ENCODE measurements around the gene LENG1.

LENG1 gene

DNA sequence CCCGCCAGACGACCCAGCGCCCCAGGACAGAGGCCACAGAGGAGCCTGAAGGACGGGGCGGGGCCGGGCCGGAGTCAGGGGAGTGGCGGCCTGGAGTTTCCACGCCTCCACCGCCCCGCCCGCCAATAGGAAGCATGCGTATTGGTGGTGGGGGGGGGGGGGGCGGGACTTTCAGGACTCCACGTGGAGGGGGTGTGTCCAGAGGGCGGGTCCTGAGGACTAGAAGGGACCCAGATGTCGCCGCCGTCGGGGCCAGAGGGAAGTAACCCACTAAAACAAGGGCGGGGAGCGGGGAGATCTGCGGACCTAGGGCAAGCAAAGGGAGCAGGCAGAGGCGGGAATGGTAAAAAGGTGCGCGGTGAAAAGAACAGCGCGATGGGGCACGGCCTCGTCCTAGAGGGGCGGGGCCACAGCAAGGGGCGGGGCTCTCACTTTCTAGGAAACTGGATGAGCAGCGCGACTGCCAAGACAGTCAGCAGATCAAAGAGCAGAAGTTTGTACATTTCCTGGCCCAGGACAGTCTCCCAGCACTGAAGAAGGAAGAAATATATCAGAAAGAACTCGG lies 2.8 kb upstream of the LENG1 start:
- DNase-seq = peak; percentile 95

DNA sequence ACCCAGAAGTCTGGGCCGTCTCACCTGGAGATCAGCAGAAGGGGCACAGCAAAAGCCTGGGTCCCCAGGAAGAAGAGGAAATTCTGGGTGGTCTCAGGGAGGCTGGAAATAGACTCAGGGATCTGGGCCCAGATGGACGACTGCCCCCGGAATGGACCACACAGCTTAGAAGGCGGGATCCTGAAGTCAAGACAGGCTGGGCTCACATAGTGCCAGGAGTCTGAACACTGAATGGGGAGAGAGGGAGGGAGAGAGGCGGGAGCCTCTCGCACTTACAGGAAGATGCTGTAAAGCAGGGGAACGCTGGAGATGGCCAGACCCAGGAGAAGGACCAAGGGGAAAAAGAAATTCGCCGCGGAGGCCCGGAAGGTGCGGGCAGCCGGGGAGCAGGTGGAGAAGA lies 1.3 kb upstream of the LENG1 start:
- no peak for DNase-seq

DNA sequence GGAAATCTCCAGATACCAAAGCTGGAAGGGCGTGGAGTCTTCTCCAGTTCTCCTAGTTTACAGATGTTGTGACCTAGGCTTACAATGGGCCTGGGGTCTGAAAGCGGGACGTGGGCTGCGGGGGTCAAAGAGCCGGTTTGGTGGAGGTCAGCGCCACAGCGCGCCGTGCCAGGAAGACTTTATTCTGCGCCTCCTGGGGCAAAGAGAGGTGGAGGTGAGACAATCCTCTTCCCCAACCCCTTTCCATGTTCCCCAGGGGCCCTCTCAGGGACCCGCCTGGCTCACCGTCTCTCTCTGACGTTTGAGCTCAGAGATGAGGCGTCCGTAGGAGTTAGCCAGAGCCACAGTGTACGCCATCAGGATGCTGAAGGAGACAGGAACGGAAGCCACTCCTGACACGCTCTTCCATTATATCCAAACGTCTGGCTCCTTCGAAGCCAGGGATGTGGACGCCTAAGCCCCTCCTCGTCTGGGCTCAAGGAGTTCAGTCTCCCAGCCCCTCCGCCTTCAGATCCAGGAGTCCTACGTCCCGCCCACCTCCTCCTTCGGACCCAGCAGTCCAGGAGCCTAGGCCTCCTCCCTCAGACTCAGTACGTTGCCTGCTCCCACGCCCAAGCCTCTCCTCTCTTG lies 776 bp upstream of the LENG1 start:
- peak; percentile 32 for DNase-seq

DNA sequence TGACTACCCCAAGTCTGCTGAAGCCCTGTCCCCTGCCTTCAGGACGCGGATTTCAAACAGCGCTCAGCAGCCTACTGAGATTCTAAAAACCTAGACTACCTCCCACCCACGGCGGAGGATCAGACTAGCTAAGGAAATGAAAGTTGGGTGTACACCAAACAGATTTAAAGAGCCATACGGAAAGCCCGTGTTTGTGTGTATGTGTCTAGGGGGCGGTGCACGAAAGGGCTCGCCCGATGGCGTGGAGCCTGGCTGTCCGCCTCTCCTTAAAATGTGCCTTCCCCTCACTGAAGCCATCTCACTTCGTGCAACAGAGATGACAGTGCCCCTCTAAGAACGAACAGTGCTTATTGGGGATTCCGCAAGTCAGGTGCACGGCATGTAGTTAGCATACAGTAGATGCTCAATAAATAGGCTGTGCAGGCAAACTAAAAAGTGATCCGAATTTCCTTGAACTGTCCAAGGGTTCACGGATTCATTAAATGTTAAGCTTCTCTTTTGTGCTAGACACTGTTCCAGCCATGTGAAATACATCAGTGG lies 639 bp downstream of the LENG1 start:
- DNase-seq = peak; percentile 57

DNA sequence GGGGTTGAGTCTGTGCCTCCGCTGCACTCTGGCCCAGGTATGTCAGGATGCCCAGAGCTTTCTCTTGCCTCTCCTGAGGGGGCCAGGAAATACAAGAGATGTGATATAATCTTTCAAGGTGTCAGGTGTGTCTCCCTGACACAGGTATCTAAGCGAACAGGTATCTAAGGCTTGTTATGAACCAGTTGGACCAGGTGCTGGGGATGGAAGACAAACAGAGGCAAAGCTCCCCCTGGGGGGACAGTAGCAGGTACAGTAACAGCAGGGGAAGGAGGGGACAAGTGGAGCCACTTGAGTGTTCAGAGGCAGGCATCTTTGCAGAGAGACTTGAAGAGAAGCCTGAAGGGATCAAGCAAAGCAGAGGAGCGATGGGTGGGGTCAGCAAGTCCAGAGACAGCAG lies 2.6 kb downstream of the LENG1 start:
- no peak for DNase-seq

DNA sequence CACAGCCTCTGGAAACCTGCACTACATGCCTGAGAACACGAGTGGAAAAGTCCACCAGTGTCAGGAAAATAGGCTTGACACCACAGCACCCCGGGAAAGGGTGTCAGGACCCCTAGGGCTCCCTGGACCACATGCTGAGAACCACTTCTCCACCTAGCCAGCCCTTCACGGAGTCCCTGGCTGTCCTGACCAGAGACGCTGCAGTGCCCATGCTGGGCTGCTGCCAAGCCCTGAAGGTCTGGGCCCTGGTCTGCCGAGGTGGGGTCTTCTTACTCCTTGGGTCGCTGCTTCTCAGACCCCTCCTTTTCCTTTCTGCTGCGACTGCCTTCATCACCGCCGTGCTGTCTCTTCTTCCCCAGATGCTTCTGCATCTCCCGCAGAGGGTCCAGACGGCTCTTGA lies 3.0 kb downstream of the LENG1 start:
- no peak for DNase-seq

DNA sequence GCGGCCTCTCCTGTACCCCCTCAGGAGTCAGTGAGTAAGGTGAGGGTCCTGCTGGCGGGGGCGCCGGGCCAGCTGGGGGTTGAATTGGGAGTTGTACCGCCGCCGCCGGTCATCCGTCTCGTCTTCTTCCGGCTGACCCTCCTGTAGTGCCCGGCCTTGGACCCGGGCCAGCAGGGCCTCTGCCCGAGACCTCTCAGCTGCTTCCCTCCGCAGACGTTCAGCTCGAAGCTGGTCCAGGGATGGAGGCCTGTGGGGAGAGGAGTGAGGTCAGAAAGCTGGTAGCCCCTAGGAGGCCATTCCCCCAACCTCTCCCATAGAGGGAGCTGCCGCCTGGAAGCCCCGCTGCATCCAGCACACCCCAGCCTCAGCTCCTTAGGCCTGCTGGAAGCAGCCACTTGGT lies 3.8 kb downstream of the LENG1 start:
- DNase-seq = no peak

DNA sequence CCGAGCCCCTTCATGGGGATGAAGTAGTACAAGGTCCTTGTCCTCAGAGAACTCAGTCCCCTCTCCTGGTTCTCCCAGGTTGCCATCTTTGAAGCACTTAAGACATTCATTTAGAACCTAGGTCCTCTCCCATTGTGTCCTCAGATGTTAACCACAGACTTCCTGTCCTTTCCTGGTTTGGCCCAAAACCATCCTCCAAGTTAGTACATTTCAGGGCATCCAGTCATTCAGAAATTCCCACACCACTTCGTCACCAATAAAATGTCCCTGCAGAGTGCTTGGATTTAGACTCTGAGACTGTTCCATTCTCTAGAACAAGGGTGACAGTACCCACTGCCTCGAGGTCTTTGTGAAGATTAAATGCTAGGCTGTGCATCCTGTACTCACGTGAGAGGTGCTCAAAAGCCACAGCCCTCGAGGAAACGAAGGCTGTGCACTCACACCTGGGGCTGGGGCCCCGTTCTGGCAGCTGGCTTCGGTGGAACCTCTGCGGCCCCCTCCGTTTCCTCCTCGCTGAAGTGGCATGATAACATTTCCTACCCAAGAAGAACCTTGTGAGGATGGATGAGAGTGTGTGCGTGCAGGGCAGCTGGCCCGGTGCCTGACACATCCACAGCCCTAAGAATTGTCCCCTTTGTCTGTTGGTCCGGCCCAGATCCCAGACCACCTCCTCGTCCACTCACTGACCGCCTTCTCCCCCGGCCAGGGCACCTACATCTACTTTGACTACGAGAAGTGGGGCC lies 4.7 kb downstream of the LENG1 start:
- no peak for DNase-seq

DNA sequence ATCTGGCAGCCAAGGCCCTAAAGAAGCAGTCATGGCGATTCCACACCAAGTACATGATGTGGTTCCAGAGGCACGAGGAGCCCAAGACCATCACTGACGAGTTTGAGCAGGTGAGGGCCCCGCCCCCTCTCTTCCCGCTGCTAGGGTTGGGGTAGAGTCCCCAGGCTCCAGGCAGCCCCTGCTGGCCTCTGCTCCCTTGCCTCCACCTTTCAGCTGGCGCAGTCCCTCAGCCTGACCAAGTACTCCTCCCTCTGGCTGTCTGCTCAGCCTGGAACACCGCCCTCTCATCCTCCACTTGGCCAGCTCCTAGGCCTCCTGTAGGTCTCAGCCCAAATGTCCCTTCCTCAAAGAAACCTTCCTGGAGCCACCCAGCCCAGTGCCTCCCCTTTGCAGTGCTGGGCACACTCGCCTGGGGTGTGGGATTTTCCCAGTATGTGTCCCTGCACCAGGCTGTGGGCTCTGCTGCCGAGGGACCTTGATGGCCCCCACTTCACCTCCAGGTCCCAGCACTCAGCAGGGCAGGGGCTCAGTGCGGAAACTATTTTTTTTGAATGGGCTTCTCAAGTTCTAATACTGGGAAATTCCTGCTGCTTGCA lies 5.7 kb downstream of the LENG1 start:
- no peak for DNase-seq

DNA sequence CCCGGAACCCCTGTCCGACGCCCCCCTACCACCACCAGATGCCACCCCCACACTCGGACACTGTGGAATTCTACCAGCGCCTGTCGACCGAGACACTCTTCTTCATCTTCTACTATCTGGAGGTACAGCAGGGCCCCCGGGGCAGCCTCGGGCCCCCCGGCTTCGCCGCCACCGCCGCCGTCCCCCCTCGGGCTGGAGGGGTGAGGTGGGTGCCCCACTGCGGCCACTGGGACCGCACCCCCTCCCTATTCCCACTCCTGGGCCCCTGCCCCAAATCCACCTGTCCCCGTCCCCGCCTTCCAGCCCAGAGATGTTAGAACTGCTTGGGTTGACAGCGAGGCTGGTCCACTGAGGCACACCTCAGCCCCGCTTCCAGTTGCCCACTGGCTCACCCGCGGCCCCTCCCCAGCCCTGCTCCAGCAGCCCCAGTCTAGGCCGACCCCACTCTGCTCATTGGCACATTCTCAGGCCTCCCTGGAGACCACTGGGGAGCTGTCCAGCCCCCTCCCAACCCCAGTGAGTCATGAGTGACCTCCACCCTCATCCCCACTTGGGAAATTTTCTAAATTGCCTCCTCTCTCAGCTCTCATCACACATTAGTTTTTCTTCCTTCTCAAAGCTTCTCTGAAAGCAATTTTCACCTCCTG lies 6.5 kb downstream of the LENG1 start:
- no peak for DNase-seq

DNA sequence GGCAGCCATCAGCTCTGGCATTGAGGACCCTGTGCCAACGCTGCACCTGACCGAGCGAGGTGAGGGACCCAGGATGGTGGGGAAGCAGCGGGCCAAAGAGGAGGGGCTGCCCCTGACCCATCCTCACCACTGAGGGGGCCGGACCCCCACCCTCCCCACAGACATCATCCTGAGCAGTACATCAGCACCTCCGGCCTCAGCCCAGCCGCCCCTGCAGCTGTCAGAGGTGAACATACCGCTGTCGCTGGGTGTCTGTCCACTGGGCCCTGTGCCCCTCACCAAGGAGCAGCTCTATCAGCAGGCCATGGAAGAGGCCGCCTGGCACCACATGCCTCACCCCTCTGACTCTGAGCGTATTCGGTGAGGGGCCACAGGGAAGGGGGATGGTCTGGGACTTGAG lies 7.3 kb downstream of the LENG1 start:
- no peak for DNase-seq

DNA sequence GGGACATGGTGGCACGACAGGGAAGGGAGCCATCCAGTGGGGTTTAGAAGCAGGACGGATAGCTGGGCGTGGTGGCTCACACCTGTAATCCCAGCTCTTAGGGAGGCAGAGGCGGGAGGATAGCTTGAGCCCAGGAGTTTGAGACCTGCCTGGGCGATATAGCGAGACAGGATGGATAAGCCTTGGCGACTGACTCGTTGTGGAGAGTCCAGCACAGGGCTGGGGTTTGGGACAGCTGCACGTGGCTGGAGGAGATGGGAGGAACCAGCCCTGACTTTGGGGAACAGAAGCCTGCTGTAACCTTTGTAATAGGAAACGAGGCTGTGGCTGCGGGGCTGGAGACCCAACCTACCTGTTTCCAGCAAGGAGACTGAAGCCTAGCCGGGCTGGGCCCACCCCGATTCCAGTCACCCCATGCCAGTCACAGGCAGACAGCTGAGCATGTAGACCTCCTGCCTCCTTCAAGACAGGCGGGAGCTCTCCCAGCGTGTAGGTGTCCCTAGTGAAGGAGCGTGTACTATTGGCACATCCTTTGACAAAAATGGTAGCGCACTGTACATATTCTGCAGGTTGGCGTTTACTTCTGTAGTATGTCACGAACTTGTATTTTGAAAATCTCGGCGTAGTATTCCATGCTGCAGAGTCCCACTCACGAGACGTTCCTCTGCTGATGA lies 8.0 kb downstream of the LENG1 start:
- DNase-seq = no peak

DNA sequence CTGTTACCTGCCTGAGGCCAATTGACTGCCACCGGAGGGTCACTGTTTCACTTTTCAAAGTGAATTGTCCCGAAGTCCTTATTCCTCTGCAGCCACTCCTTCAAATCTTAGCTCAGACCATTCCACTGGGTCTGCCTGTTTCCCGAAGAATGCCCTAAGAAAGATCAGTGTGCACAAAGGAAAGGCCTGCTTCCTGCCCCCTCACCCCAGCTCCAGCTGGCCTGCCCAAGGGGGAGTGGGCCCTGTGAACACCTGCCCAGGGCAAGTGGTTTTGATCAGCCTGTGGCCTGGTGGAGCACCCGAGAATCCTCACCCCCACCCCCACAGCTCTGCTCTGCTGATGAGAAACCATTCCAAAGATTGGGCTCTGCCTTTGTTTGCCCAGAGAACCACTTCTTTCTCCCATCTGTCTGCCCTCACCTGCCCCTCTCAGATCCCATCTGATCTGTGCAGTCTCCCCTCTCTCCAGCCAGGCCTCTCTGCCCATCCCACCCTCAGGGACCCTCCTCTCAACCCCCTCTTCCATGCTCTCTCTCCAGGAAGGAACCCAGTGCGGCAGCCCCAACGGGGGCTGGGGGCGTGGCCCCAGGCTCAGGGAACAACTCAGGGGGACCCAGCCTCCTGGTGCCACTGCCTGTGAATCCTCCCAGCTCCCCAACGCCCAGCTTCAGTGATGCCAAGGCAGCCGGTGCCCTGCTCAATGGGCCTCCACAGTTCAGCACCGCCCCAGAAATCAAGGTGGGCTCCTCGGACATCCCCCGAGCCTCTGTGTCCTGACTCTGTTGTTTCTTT lies 10.3 kb downstream of the LENG1 start:
- DNase-seq = no peak

DNA sequence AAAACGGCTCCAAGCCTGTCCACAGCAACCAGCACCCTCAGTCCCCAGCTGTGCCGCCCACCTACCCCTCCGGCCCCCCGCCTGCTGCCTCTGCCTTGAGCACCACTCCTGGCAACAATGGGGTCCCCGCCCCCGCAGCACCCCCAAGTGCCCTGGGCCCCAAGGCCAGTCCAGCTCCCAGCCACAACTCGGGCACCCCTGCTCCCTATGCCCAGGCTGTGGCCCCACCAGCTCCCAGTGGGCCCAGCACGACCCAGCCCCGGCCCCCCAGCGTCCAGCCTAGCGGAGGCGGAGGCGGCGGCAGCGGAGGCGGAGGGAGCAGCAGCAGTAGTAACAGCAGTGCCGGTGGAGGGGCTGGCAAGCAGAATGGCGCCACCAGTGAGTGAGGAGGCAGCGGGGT lies 11.4 kb downstream of the LENG1 start:
- DNase-seq = no peak

DNA sequence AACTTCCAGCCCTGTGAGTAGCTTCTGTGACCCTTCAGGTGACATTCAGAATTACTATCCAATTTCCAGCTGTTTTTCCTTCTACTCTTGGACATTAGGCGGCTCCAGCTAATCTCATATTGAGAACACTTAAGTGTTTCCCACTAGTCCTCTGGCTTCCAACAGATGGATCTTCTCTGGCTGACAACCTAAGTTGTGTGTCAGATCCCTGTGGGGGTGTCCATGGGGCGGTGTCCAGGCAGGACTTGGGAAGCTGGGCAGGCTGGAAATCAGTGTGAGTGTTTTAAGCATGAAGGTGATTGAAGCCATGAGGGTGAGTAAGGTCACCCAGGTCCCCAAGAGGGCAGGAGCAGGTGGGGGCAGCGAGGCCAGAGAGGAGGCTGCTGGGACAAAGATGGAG lies 11.8 kb downstream of the LENG1 start:
- DNase-seq = no peak

DNA sequence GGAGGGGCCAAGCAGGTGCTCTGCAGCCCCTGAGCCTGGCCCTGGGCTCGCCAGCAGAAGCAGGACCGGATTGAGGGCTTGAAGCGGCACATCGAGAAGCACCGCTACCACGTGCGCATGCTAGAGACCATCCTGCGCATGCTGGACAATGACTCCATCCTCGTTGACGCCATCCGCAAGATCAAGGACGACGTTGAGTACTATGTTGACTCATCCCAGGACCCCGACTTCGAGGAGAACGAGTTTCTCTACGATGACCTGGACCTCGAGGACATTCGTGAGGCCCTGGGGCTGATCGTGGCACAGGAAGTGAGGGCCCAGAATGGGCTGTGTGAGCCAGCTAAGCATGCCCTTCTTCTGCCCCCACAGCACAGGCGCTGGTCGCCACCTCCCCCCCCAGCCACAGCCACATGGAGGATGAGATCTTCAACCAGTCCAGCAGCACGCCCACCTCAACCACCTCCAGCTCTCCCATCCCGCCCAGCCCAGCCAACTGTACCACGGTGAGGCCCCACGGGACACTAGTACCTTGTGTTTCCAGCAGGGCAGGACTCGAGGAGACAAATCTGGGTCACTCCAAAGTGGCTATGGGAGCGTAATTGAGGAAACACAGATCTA lies 13.9 kb downstream of the LENG1 start:
- DNase-seq = no peak

DNA sequence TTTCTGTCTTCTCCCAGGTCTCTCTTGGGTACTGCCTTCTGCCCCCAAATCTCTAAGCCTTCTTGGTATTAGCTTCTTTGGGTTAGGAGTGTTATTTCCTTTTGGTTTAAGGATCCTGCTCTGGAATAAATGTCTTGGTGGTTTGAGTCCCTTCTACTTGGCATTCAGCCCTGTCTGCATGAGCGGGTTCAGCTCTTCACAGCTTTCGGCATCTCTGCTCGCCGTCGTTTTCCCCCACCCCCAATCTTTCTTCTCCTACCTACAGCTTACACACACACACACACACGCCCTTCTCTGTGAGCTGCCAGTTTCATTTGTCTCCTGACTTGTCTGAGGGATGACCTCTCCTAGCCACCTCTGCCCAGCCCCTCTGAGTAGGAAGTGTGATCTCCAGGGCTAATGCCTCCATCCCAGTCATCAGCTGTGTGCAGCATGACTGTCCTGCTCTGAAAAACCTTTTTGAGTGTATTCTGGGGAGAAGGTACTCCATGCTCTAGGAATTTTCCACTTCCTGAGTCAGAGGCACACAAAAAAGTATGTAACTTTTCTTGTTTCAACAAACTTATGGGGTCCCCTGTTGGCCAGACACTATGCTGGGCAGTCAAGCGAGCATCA lies 17.2 kb downstream of the LENG1 start:
- DNase-seq = no peak

DNA sequence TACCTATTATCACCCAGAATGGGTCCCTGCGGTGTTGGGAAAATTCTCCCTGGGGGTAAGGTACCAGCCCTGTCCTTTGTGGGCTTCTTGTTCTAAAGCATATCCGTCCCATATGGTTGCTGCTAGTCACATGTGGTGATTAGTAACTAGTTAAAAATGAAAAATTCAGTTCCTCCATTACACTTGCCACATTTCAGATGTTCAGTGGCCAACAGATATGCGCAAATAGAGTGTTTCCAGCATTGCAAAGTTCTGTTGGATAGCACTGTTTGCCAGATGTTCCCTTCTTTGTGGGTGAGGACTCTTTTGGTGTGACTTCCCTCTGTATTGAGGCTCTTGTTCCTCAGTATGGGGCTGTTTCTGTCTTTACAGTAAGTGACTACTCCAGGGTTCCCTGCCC lies 18.2 kb downstream of the LENG1 start:
- no peak for DNase-seq

DNA sequence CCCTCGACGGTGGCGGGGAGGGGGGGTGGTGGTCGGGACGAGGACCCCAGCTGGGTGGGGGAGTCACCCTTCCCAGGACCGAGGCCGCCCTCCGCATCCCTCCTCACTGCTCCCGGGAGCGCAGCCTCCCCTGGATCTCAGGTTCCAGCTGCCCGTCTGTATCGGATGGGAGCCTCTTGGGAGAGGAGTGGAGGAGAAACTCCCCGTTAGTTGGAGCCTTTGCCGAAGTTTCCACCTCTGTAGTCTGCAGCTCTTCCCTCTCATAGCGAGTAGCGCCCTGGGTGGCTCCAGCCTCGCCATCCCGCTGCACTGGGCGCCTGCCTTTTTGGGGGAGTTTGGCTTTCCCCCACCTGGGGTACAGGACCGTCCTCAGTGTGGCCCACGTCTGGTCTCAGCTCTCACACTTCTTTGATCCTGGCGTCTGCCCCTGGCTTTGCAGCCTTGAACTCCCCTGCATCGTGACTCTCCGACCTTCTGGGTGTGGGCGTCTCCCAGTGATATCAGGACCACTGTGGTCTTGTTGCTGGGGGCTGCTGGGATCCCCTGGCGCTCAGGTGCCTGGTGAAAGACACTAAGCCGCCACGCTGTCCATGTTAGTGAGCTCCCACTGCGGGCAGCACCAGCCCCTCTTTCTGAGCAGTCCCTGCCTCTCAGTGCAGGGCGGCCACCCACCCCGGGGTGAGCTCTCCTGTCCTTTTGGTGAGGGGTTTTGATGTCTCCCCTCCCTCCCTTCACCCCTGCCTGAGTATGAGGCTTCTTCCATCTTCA lies 20.8 kb downstream of the LENG1 start:
- peak; percentile 42 for DNase-seq
